Right ventricle myocardium inferior (tissue), 1 donor: Measurements from ENCODE around the gene ZNF567. TPM values are rescaled to one million over a fixed set of nuclear protein-coding genes. Genes with fewer than 3 reads are reported as not detected.
"Not testable (repeated sequence)": the region's sequence is repeated elsewhere in the genome, so short reads cannot be mapped to it uniquely, and the experiment has no call there.

Experiments used
- ATAC-seq: fragments of 200-7000 bp; cut with Tn5 transposase; one replicate; pipeline ENCODE4 v1.9.1; 2020; ENCODE audit warnings: mild to moderate bottlenecking, moderate library complexity
- DNase-seq: peaks from one replicate; pipeline ENCODE4 v3.0.0; 2021; ENCODE audit errors: missing footprints
- intact Hi-C: fragments of 100-400 bp; cut with DNase I; formaldehyde crosslinking; loops from one replicate; pipeline ENCODE4 v1.11.0; 2022
- total RNA-seq: library from RNA; stranded (reverse); fragmentation: NEBNext Ultra II Directional; extraction: Animal tissue kit (Norgen Biotek cat#: 25700); gene quantifications from one replicate; pipeline ENCODE4 v1.2.1, GENCODE V29; 2021
- donor health status: DM: no; HTN: yes; CAD: no; lungs with severe emphysema.

Gene ZNF567
- total RNA-seq, 1 donor from 2014 or later, result 3.2 TPM

DNA sequence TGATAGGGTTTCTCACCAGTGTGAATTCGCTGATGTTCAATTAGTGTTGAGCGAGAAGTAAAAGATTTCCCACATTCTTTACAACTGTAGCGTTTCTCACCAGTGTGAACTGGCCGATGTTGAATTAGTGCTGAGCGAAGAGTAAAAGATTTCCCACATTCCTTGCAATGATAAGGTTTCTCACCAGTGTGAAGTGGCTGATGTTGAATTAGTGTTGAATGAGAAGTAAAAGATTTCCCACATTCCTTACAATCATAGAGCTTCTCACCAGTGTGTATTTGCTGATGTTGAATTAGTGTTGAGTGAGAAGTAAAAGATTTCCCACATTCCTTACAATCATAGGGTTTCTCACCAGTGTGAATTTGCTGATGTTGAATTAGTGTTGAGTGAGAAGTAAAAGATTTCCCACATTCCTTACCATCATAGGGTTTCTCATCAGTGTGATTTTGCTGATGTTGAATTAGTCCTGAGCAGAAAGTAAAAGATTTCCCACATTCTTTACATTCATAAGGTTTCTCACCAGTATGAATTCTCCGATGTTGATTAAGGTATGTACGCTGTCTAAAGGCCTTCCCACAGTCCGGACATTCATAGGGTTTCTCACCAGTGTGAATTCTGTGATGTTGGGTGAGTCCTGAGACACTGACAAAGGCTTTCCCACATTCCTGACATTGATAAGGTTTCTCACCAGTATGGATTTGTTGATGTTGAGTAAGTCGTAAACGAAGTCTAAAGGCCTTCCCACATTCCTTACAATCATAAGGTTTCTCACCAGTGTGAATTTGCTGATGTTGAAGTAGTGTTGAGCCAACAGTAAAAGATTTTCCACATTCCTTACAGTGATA lies 61.2 kb downstream of the ZNF567 start:
- DNase-seq (no peak), ATAC-seq (no peak)
- intact Hi-C loops, result loop anchor here (10.0 kb wide), 1 partner anchor 136 kb away; no protein-coding TSS in a partner anchor

DNA sequence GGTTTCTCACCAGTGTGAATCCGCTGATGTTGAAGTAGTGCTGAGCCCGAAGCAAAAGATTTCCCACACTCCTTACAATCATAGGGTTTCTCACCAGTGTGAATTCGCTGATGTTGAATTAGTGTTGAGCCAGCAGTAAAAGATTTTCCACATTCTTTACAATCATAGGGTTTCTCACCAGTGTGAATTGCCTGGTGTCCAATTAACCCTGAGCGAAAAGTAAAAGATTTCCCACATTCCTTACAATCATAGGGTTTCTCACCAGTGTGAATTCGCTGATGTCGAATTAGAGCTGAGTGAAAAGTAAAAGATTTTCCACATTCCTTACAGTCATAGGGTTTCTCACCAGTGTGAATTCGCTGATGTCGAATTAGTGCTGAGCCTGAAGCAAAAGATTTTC lies 62.2 kb downstream of the ZNF567 start:
- not testable (repeated sequence) for DNase-seq, ATAC-seq
- intact Hi-C loops, result loop anchor here (10.0 kb wide), 1 partner anchor 135 kb away; no protein-coding TSS in a partner anchor

DNA sequence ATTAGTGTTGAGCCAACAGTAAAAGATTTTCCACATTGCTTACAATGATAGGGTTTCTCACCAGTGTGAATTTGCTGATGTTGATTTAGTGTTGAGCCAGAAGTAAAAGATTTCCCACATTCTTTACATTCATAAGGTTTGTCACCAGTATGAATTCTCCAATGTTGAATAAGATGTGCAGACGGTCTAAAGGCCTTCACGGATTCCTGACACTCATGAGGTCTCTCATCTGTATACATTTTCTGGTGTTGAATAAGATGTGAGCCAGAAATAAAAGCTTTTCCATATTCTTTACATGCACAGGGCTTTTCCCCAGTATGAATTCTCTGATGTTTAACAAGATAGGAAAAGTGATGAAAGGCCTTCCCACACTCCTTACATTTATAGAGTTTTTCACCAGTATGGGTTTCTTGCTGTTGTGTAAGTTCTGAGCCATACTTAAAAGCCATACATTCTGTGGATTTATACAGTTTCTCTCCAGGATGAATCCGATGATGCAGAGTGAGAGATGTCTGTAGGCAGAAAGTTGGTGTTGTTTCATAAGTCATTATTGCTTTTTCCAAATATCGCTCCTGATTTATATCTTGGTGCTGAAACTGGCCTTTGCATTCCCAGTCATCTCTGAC lies 62.8 kb downstream of the ZNF567 start:
- no peak for ATAC-seq
- no peak for DNase-seq

More for the DNA sequence above, 62.8 kb downstream of the ZNF567 start:
- intact Hi-C loops, result no loop called here

Other genes with a start within 250 kb of the ZNF567 start
- gene ZNF566, start 198.1 kb upstream of the ZNF567 start, total RNA-seq, result 11.5 TPM
- 9.1 TPM for gene ZNF260, start 159.3 kb upstream of the ZNF567 start, total RNA-seq
- gene ZNF529, start 114.3 kb upstream of the ZNF567 start, total RNA-seq, result 15.3 TPM
- 19.5 TPM for gene ZNF382, start 82.3 kb upstream of the ZNF567 start, total RNA-seq
- gene ZNF461, start 20.8 kb upstream of the ZNF567 start, total RNA-seq, result 6.9 TPM
- 4.1 TPM for gene ZNF850, start 85.2 kb downstream of the ZNF567 start, total RNA-seq
- gene ZNF790, start 150.8 kb downstream of the ZNF567 start, total RNA-seq, result 8.3 TPM
- gene ZNF345, start 163.3 kb downstream of the ZNF567 start, total RNA-seq, result 3.1 TPM
- gene ZNF829, start 228.7 kb downstream of the ZNF567 start, total RNA-seq, result 2.1 TPM
- 7.7 TPM for gene ZNF568, start 228.7 kb downstream of the ZNF567 start, total RNA-seq